Measurements from ENCODE around the gene SPINK5.

DNA sequence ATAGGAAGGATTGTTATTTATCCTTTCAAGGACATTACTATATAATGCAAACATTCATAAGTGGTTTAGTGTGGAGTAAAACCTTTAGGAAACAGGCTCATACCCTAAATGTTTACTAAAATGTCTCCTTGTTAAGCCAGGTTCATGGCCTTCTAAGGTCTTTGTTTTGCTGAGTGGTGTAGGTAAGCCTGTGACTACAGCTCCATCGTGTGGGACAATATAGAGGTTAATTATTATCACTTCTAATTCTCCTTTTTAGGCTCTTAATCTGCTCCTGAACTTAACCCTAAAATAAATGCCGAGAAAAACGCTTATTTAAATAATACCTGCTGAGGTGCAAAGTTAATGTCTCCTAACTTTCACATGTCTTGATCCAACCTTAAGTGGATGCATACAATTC, 43.8 kb downstream of the SPINK5 start:
- TF ChIP-seq CTCF (IDR thresholded peaks at IDR 0.05; ENCODE audit: poor library complexity, severe bottlenecking) (no peak), EZH2 (IDR thresholded peaks at IDR 0.05; ENCODE audit: borderline replicate concordance, insufficient read depth, low read length, poor library complexity, severe bottlenecking) (no peak)
- TF ChIP-seq, protein P1, sequence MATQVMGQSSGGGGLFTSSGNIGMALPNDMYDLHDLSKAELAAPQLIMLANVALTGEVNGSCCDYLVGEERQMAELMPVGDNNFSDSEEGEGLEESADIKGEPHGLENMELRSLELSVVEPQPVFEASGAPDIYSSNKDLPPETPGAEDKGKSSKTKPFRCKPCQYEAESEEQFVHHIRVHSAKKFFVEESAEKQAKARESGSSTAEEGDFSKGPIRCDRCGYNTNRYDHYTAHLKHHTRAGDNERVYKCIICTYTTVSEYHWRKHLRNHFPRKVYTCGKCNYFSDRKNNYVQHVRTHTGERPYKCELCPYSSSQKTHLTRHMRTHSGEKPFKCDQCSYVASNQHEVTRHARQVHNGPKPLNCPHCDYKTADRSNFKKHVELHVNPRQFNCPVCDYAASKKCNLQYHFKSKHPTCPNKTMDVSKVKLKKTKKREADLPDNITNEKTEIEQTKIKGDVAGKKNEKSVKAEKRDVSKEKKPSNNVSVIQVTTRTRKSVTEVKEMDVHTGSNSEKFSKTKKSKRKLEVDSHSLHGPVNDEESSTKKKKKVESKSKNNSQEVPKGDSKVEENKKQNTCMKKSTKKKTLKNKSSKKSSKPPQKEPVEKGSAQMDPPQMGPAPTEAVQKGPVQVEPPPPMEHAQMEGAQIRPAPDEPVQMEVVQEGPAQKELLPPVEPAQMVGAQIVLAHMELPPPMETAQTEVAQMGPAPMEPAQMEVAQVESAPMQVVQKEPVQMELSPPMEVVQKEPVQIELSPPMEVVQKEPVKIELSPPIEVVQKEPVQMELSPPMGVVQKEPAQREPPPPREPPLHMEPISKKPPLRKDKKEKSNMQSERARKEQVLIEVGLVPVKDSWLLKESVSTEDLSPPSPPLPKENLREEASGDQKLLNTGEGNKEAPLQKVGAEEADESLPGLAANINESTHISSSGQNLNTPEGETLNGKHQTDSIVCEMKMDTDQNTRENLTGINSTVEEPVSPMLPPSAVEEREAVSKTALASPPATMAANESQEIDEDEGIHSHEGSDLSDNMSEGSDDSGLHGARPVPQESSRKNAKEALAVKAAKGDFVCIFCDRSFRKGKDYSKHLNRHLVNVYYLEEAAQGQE (IDR thresholded peaks at IDR 0.05; ENCODE audit: borderline replicate concordance) = no peak

All from neural cell (in vitro differentiated cells).